Measurements from ENCODE around the gene LIMK2. TPM values are rescaled to one million over a fixed set of nuclear protein-coding genes. Genes with fewer than 3 reads are reported as not detected.
"Not testable (repeated sequence)": the region's sequence is repeated elsewhere in the genome, so short reads cannot be mapped to it uniquely, and the experiment has no call there.

LIMK2 gene
- total RNA-seq, 1 donor from 2014 or later = 63.0 TPM

- no peak for ATAC-seq
- no peak overlapping the region for H3K4me3 ChIP-seq
- intact Hi-C loops (cut with DNase I) = no loop called here
- H3K36me3 ChIP-seq = peaks cover 48% of the 10 kb centered on the region
- no peaks in the 10 kb centered on the region for H3K9me3 ChIP-seq
- no peaks in the 10 kb centered on the region for H3K27me3 ChIP-seq
- H3K27ac ChIP-seq = no peak overlapping the region
- no peak for TF ChIP-seq CTCF (IDR thresholded peaks at IDR 0.05)
- no peaks in the 10 kb centered on the region for H3K4me1 ChIP-seq
- DNase-seq = no peak
These were observed 24.5 kb upstream of the LIMK2 start for GRCh38 chr22:31187627-31188026.

GRCh38 chr22:31192513-31192912 lies 19.6 kb upstream of the LIMK2 start:
- no peaks in the 10 kb centered on the region for H3K9me3 ChIP-seq
- TF ChIP-seq CTCF (IDR thresholded peaks at IDR 0.05) = no peak
- DNase-seq (no peak), ATAC-seq (no peak)
- peaks cover 72% of the 10 kb centered on the region for H3K36me3 ChIP-seq
- H3K27me3 ChIP-seq = no peaks in the 10 kb centered on the region
- H3K4me3 ChIP-seq = no peak overlapping the region
- H3K4me1 ChIP-seq = no peaks in the 10 kb centered on the region
- intact Hi-C loops (cut with DNase I) = no loop called here
- no peak overlapping the region for H3K27ac ChIP-seq

GRCh38 chr22:31193092-31193491 lies 19.0 kb upstream of the LIMK2 start:
- ATAC-seq (no peak), DNase-seq (no peak)
- TF ChIP-seq CTCF (IDR thresholded peaks at IDR 0.05) = no peak
- Histone ChIP-seq H3K4me3 (no peak overlapping the region), H3K36me3 (peaks cover 71% of the 10 kb centered on the region), H3K27ac (no peak overlapping the region), H3K9me3 (no peaks in the 10 kb centered on the region), H3K27me3 (no peaks in the 10 kb centered on the region), H3K4me1 (no peaks in the 10 kb centered on the region)
- intact Hi-C loops (cut with DNase I) = no loop called here

- H3K27me3 ChIP-seq; H3K4me3 ChIP-seq; H3K9me3 ChIP-seq; ATAC-seq; H3K27ac ChIP-seq; DNase-seq; H3K4me1 ChIP-seq; intact Hi-C loops (cut with DNase I): not testable (repeated sequence)
- peaks cover 71% of the 10 kb centered on the region for H3K36me3 ChIP-seq
These were observed 17.4 kb upstream of the LIMK2 start for GRCh38 chr22:31194681-31195080.

GRCh38 chr22:31199187-31199586 lies 12.9 kb upstream of the LIMK2 start:
- Histone ChIP-seq H3K4me1 (no peaks in the 10 kb centered on the region), H3K27ac (no peak overlapping the region), H3K27me3 (no peaks in the 10 kb centered on the region), H3K9me3 (no peaks in the 10 kb centered on the region), H3K4me3 (no peak overlapping the region), H3K36me3 (peaks cover 73% of the 10 kb centered on the region)
- no peak for DNase-seq
- peak; percentile 69 for ATAC-seq
- TF ChIP-seq CTCF (IDR thresholded peaks at IDR 0.05) = peak; percentile 36
- intact Hi-C loops (cut with DNase I) = no loop called here

- H3K4me3 ChIP-seq; H3K9me3 ChIP-seq; intact Hi-C loops (cut with DNase I); H3K27ac ChIP-seq; H3K27me3 ChIP-seq; DNase-seq: not testable (repeated sequence)
- Histone ChIP-seq H3K4me1 (peaks cover 11% of the 10 kb centered on the region), H3K36me3 (peaks cover 38% of the 10 kb centered on the region)
- ATAC-seq = peak; percentile 75
These were observed 7.6 kb upstream of the LIMK2 start for GRCh38 chr22:31204352-31204984.

GRCh38 chr22:31205059-31205458 lies 7.0 kb upstream of the LIMK2 start:
- H3K27me3 ChIP-seq; H3K4me3 ChIP-seq; H3K27ac ChIP-seq; intact Hi-C loops (cut with DNase I); DNase-seq; H3K9me3 ChIP-seq; ATAC-seq: not testable (repeated sequence)
- H3K36me3 ChIP-seq = peaks cover 35% of the 10 kb centered on the region
- peaks cover 11% of the 10 kb centered on the region for H3K4me1 ChIP-seq

- intact Hi-C loops (cut with DNase I); H3K4me3 ChIP-seq; DNase-seq; H3K27me3 ChIP-seq; ATAC-seq; H3K9me3 ChIP-seq: not testable (repeated sequence)
- Histone ChIP-seq H3K27ac (peak overlapping the region; percentile 20), H3K4me1 (peaks cover 24% of the 10 kb centered on the region), H3K36me3 (peaks cover 23% of the 10 kb centered on the region)
These were observed 5.6 kb upstream of the LIMK2 start for GRCh38 chr22:31206460-31206859.
